Fibroblast of villous mesenchyme (primary cell): ENCODE results near the gene PTRH1. TPM values are rescaled to one million over a fixed set of nuclear protein-coding genes. Genes with fewer than 3 reads are reported as not detected.

Experiments
- DNase-seq: peaks from one replicate; pipeline ENCODE4 v3.0.0-alpha.2; 2010; ENCODE audit warnings: low read depth
- H3K4me3 ChIP-seq: 2 replicates; pipeline ENCODE4 v1.5.1; 2011; ENCODE audit warnings: low read depth, mild to moderate bottlenecking, low read length
- CTCF ChIP-seq: IDR thresholded peaks from 2 replicates; pipeline ENCODE4 v1.5.1; 2012; ENCODE audit warnings: low read depth, mild to moderate bottlenecking, low read length; ENCODE audit not compliant: insufficient read depth
- total RNA-seq: library from RNA; depleted of rRNA; stranded (reverse); fragments of >200 nt; gene quantifications from 2 replicates; pipeline ENCODE4 v1.2.3, GENCODE V29; 2012

The PTRH1 gene
- total RNA-seq, 1 donor, result 11.7 TPM

GRCh38 chr9:127731938-127732337, 16.5 kb upstream of the PTRH1 start:
- DNase-seq, result no peak
- TF ChIP-seq CTCF, result no peak
- H3K4me3 ChIP-seq, result no peak overlapping the region

GRCh38 chr9:127730799-127731410, 15.4 kb upstream of the PTRH1 start:
- DNase-seq, result no peak
- no peak overlapping the region for H3K4me3 ChIP-seq
- TF ChIP-seq CTCF, result no peak

- DNase-seq, result no peak
- no peak for TF ChIP-seq CTCF
- no peak overlapping the region for H3K4me3 ChIP-seq
Measured at GRCh38 chr9:127730262-127730661, 14.8 kb upstream of the PTRH1 start.

- TF ChIP-seq CTCF, result no peak
- no peak for DNase-seq
- H3K4me3 ChIP-seq, result no peak overlapping the region
Measured at GRCh38 chr9:127729522-127730256, 14.2 kb upstream of the PTRH1 start.

GRCh38 chr9:127728808-127729207, 13.3 kb upstream of the PTRH1 start:
- no peak overlapping the region for H3K4me3 ChIP-seq
- DNase-seq, result no peak
- no peak for TF ChIP-seq CTCF

GRCh38 chr9:127726871-127727270, 11.4 kb upstream of the PTRH1 start:
- H3K4me3 ChIP-seq, result no peak overlapping the region
- TF ChIP-seq CTCF, result no peak
- no peak for DNase-seq
